KMS-11 (cell line): ENCODE measurements around the gene TECPR2.
"Not testable (repeated sequence)": the region's sequence is repeated elsewhere in the genome, so short reads cannot be mapped to it uniquely, and the experiment has no call there.

Experiments
- H2AFZ ChIP-seq: fragments of 200-600 bp; sonication (generic); 2 replicates; pipeline ENCODE4 v1.6.1; 2016; ENCODE audit warnings: antibody characterized with exemption, mixed run types, low read depth
- H3K27ac ChIP-seq: fragments of 200-600 bp; sonication (generic); 2 replicates; pipeline ENCODE4 v1.6.1; 2016; ENCODE audit warnings: mild to moderate bottlenecking, mixed run types
- H3K27me3 ChIP-seq: fragments of 200-600 bp; sonication (generic); 2 replicates; pipeline ENCODE4 v1.6.1; 2017; ENCODE audit warnings: mild to moderate bottlenecking, low read depth, mixed run types, moderate library complexity; ENCODE audit not compliant: insufficient read depth
- H3K36me3 ChIP-seq: fragments of 200-600 bp; sonication (generic); 2 replicates; pipeline ENCODE4 v1.6.1; 2017; ENCODE audit warnings: mild to moderate bottlenecking, mixed run types; ENCODE audit not compliant: insufficient read depth
- H3K4me1 ChIP-seq: fragments of 200-600 bp; sonication (generic); 2 replicates; pipeline ENCODE4 v1.6.1; 2016; ENCODE audit warnings: mild to moderate bottlenecking, low read depth, mixed run types; ENCODE audit not compliant: poor library complexity, severe bottlenecking
- H3K4me2 ChIP-seq: fragments of 200-600 bp; sonication (generic); 2 replicates; pipeline ENCODE4 v1.7.0; 2016; ENCODE audit warnings: mild to moderate bottlenecking, mixed run types
- H3K4me3 ChIP-seq: fragments of 200-600 bp; sonication (generic); IDR thresholded peaks from 2 replicates; pipeline ENCODE4 v1.6.1; 2017; ENCODE audit warnings: low read depth, low read length, mixed read lengths; ENCODE audit not compliant: insufficient read depth
- H3K79me2 ChIP-seq: fragments of 200-600 bp; sonication (generic); 2 replicates; pipeline ENCODE4 v1.6.1; 2016; ENCODE audit warnings: low read depth, mixed run types; ENCODE audit not compliant: insufficient read depth
- H3K9ac ChIP-seq: fragments of 200-600 bp; sonication (generic); 2 replicates; pipeline ENCODE4 v1.6.1; 2016; ENCODE audit warnings: mild to moderate bottlenecking, mixed run types
- H4K20me1 ChIP-seq: fragments of 200-600 bp; sonication (generic); 2 replicates; pipeline ENCODE4 v1.6.1; 2016; ENCODE audit warnings: mild to moderate bottlenecking, mixed run types; ENCODE audit not compliant: insufficient read depth
- TF ChIP-seq, protein P1 (sequence below): fragments of 200-600 bp; sonication (generic); conservative IDR thresholded peaks from 2 replicates; pipeline ENCODE4 v1.6.1; 2017; ENCODE audit warnings: low read depth, mild to moderate bottlenecking, antibody characterized with exemption, low read length, moderate library complexity, mixed read lengths

The TECPR2 gene

GRCh38 chr14:102325791-102326345, 36.9 kb upstream of the TECPR2 start:
- H3K9ac ChIP-seq = no peak overlapping the region
- TF ChIP-seq, protein P1, sequence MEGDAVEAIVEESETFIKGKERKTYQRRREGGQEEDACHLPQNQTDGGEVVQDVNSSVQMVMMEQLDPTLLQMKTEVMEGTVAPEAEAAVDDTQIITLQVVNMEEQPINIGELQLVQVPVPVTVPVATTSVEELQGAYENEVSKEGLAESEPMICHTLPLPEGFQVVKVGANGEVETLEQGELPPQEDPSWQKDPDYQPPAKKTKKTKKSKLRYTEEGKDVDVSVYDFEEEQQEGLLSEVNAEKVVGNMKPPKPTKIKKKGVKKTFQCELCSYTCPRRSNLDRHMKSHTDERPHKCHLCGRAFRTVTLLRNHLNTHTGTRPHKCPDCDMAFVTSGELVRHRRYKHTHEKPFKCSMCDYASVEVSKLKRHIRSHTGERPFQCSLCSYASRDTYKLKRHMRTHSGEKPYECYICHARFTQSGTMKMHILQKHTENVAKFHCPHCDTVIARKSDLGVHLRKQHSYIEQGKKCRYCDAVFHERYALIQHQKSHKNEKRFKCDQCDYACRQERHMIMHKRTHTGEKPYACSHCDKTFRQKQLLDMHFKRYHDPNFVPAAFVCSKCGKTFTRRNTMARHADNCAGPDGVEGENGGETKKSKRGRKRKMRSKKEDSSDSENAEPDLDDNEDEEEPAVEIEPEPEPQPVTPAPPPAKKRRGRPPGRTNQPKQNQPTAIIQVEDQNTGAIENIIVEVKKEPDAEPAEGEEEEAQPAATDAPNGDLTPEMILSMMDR = no peak
- no peaks in the 10 kb centered on the region for H3K79me2 ChIP-seq
- peaks cover 12% of the 10 kb centered on the region for H3K4me1 ChIP-seq
- H3K36me3 ChIP-seq = no peaks in the 10 kb centered on the region
- H3K27me3 ChIP-seq = no peaks in the 10 kb centered on the region
- no peak overlapping the region for H3K4me3 ChIP-seq
- H3K27ac ChIP-seq = no peak overlapping the region
- no peak overlapping the region for H2AFZ ChIP-seq
- no peak overlapping the region for H3K4me2 ChIP-seq
- no peaks in the 10 kb centered on the region for H4K20me1 ChIP-seq

DNA sequence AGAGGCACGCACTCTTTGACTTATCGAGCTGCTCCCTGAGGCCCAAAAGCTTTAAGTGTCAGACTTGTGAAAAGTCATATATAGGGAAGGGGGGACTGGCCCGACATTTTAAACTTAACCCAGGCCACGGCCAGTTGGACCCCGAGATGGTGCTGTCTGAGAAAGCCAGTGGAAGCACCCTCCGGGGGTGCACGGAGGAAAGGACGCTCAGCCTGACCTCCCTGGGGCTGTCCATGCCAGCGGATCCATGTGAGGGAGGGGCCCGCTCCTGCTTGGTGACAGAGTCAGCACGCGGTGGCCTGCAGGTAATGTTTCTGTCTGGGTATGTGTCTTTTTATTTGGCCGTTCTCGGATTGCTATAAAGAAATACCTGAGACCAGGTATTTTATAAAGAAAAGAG, 36.2 kb upstream of the TECPR2 start:
- Histone ChIP-seq H3K4me2 (no peak overlapping the region), H3K79me2 (no peaks in the 10 kb centered on the region), H3K4me3 (no peak overlapping the region), H3K36me3 (no peaks in the 10 kb centered on the region), H3K4me1 (peaks cover 9% of the 10 kb centered on the region), H4K20me1 (no peaks in the 10 kb centered on the region), H3K27ac (no peak overlapping the region), H3K27me3 (no peaks in the 10 kb centered on the region), H3K9ac (no peak overlapping the region), H2AFZ (no peak overlapping the region)
- TF ChIP-seq, protein P1 = no peak

GRCh38 chr14:102329381-102329780, 33.4 kb upstream of the TECPR2 start:
- not testable (repeated sequence) for H3K27ac ChIP-seq, H3K36me3 ChIP-seq, H4K20me1 ChIP-seq, H2AFZ ChIP-seq, H3K4me1 ChIP-seq, H3K27me3 ChIP-seq, H3K79me2 ChIP-seq, H3K4me2 ChIP-seq, H3K4me3 ChIP-seq, H3K9ac ChIP-seq

- H3K4me2 ChIP-seq = no peak overlapping the region
- H3K4me3 ChIP-seq = no peak overlapping the region
- TF ChIP-seq, protein P1 = no peak
- H3K9ac ChIP-seq = no peak overlapping the region
- no peaks in the 10 kb centered on the region for H3K79me2 ChIP-seq
- no peaks in the 10 kb centered on the region for H3K36me3 ChIP-seq
- H3K4me1 ChIP-seq = no peaks in the 10 kb centered on the region
- H3K27ac ChIP-seq = no peak overlapping the region
- H2AFZ ChIP-seq = no peak overlapping the region
- H3K27me3 ChIP-seq = no peaks in the 10 kb centered on the region
- H4K20me1 ChIP-seq = no peaks in the 10 kb centered on the region
Observed at GRCh38 chr14:102330806-102331205, 31.9 kb upstream of the TECPR2 start.

GRCh38 chr14:102333390-102333789, 29.4 kb upstream of the TECPR2 start:
- no peak overlapping the region for H3K27ac ChIP-seq
- no peaks in the 10 kb centered on the region for H4K20me1 ChIP-seq
- H3K4me2 ChIP-seq = no peak overlapping the region
- H3K36me3 ChIP-seq = no peaks in the 10 kb centered on the region
- H3K27me3 ChIP-seq = no peaks in the 10 kb centered on the region
- H3K79me2 ChIP-seq = no peaks in the 10 kb centered on the region
- H3K4me1 ChIP-seq = no peaks in the 10 kb centered on the region
- no peak overlapping the region for H3K4me3 ChIP-seq
- no peak overlapping the region for H3K9ac ChIP-seq
- TF ChIP-seq, protein P1 = no peak
- H2AFZ ChIP-seq = no peak overlapping the region
